HG02943 (cell line): ENCODE data around the gene BRD1.
"Not testable (repeated sequence)": the region's sequence is repeated elsewhere in the genome, so short reads cannot be mapped to it uniquely, and the experiment has no call there.

Source experiments
- ATAC-seq: cut with Tn5 transposase; IDR thresholded peaks from one replicate; pipeline ENCODE4 v1.9.1; 2021; ENCODE audit warnings: mild to moderate bottlenecking, low read depth, moderate library complexity; ENCODE audit not compliant: unreplicated experiment

BRD1 gene

GRCh38 chr22:49771266-49772065 lies 56.2 kb downstream of the BRD1 start:
- ATAC-seq: no peak

GRCh38 chr22:49770547-49771265 lies 57.0 kb downstream of the BRD1 start:
- ATAC-seq: no peak

GRCh38 chr22:49769691-49770546 lies 57.8 kb downstream of the BRD1 start:
- no peak for ATAC-seq

GRCh38 chr22:49768951-49769690 lies 58.6 kb downstream of the BRD1 start:
- ATAC-seq: no peak

GRCh38 chr22:49768077-49768910 lies 59.4 kb downstream of the BRD1 start:
- ATAC-seq: no peak

GRCh38 chr22:49767355-49768062 lies 60.2 kb downstream of the BRD1 start:
- no peak for ATAC-seq

GRCh38 chr22:49765951-49766350 lies 61.7 kb downstream of the BRD1 start:
- ATAC-seq: no peak

GRCh38 chr22:49765091-49765771 lies 62.4 kb downstream of the BRD1 start:
- no peak for ATAC-seq

- ATAC-seq: no peak
Measured at GRCh38 chr22:49764127-49764581, 63.5 kb downstream of the BRD1 start.

- ATAC-seq: no peak
Measured at GRCh38 chr22:49763696-49764095, 64.0 kb downstream of the BRD1 start.

GRCh38 chr22:49763138-49763537 lies 64.5 kb downstream of the BRD1 start:
- ATAC-seq: no peak

- not testable (repeated sequence) for ATAC-seq
Measured at GRCh38 chr22:49762571-49762970, 65.1 kb downstream of the BRD1 start.

- ATAC-seq: no peak
Measured at GRCh38 chr22:49761836-49762235, 65.8 kb downstream of the BRD1 start.

GRCh38 chr22:49760630-49761571 lies 66.8 kb downstream of the BRD1 start:
- ATAC-seq: peak; percentile 73

GRCh38 chr22:49760280-49760629 lies 67.4 kb downstream of the BRD1 start:
- ATAC-seq: no peak

- no peak for ATAC-seq
Measured at GRCh38 chr22:49756676-49757075, 71.0 kb downstream of the BRD1 start.

GRCh38 chr22:49756201-49756600 lies 71.5 kb downstream of the BRD1 start:
- no peak for ATAC-seq
